Ramos (cell line): ENCODE measurements around the gene CDK19.

Experiments
- in situ Hi-C: fragments of 300-500 bp; cut with MboI; formaldehyde crosslinking; loops from one replicate; pipeline ENCODE4 v1.14.3; 2022; ENCODE audit warnings: low sequenced_read_pairs; ENCODE audit not compliant: unreplicated experiment

The CDK19 gene

DNA sequence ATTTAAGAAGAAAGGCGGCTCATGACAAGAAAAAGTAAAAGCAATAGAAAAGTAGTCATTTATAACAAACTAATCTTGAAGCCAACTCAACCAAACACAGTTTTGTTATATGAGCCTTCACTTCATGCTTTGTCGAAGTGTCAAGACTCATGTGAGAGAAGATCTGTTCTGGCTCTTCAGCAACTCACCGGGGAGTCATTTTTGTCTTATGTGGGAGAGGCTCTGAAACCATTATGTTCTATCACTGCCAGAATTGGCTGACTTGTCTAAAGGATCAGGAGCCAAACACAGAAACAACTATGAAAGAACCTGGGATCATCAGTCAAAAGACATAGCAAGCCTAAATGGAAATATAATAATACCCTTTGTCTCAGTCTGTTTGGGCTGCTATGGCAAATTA is 105.2 kb downstream of the CDK19 start:
- in situ Hi-C loops, result no loop called here

DNA sequence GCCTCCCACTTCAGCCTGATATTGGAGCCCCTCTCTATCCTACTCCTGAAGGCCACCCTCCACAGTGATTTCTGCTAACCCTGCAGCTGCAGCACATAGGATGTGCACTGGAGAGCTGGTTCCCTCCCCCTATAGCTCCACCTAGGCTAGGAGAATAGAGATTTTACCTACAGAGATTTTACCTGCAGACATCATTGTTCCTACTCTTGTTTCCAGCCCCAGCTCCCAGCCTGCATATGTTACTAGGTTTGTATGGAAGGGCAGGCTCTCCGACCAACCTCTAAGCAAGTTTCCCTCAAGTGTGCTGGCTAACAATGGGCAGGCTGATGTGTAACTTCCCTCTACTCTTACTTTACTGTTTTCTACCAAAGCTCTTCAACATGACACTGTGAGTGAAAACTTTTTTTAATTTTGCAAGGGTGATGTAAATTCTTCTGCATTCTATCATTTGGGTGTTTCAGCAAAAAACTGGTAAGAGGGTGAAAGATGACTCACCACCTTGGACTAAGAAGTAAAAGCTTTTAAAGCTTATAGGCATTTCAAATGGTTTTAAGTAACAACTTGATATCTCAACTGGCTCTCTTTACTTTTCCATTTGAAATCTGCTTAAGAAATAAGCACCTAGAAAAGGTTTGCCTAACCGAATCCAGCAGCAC is 106.8 kb downstream of the CDK19 start:
- in situ Hi-C loops, result no loop called here

DNA sequence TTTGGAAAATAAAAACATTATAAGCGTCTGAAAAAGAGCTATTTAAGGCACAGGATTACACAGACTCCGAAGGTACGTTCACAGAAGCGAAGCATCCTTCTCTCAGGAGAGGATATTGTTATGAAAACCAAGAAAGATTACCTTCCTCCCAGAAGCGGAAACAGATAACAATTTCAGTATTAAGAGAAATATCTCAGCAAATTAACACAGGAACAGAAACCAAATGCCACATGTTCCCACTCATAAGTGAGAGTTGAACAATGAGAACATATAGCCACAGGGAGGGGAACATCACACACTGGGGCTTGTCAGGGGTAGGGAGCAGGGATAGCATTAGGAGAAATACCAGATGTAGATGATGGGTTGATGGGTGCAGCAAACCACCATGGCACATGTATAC is 109.7 kb downstream of the CDK19 start:
- in situ Hi-C loops, result no loop called here

DNA sequence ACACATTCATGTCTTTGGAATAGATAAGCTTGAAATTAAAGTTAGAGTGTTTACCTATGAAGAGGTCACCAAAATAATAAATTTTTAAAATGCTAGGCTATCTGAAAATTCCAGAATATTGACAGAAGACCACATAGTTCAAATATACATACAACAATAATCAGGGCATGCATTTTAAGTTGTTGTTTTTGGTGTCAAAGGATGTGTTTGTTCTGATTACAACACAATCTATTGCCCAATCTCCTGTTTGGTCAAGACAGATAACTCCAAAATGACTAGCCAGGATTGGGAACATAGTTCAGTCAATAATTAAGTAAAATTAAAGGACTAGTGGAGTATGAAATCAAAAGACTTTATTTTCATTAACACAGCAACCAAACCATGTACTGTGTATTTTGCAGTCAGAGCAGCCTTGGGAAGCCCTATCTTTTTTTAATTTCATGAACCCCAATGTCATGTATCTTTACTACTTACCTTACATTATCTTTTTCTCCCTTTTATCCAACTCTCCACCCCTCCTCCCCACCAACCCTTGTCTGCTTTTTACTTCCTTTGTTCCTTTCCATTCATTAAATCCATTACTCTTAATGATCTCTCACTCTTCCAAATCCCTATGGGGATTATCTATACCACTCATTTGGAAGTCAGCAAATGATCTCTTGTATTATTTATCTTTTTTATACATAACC is 111.2 kb downstream of the CDK19 start:
- in situ Hi-C loops, result no loop called here

DNA sequence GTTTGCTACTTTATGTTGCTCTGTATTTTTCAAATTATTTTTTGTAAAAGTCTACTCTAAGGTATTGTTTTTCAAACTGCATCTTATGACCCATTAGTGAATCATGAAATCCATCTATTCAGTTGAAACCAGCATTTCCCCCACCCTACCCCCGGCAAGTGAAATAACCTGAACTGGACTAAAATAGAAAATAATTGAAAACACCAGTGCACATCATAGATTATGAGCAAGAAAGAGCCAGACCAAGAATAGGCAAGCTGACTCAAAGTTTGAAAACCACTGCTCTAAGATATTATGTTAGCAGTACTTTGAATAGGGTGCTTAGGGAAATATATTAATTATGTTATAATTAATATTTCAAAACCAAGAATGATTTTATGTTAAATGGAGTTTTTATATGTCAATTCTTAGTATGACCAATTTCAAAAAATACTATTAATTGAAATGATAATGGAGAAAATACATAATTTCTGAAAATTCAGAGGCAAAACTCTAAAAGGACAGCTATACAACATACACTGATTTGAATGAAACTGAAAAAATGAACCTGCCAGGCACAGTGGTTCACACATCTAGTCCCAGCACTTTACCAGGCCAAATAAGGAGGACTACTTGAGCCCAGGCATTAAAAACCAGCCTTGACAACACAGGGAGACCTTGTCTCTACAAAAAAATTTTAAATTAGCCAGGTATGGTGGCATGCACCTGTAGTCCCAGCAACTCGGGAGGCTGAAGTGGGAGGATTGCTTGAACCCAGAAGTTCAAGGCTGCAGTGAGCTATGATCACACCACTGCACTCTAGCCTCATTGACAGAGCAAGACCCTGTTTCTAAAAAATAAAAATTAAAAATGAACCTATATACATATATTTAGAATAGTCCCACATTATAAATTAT is 112.0 kb downstream of the CDK19 start:
- in situ Hi-C loops, result no loop called here

DNA sequence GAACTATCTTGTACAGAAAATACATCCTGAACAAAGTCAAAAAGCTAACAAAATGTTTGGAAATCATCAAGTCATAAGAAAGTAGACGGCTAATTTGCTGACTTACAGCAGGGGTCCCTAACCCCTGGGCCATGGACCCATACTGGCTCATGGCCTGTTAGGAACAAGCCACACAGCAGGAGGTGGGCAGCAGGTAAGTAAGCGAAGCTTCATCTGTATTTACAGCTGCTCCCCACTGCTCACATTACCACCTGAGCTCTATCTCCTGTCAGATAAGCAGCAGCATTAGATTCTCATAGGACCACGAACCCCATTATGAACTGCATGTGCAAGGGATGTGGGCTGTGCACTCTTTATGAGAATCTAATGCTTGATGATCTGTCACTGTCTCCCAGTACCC is 115.5 kb downstream of the CDK19 start:
- in situ Hi-C loops, result no loop called here

DNA sequence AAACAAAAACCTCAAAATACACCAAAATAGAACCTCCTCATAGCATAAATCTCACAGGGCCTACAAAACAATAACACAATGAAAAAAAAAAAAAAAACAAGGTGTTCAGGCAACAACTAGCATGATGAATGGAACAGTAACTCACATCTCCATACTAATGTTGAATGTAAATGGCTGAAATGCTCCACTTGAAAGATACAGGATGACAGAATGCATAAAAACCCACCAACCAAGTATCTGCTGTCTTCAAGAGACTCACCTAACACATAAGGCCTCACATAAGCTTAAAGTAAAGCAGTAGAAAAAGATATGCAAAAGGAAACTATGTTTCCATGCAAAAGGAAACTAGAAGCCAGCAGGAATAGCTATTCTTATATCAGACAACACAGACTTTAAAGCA is 121.3 kb downstream of the CDK19 start:
- in situ Hi-C loops, result no loop called here

DNA sequence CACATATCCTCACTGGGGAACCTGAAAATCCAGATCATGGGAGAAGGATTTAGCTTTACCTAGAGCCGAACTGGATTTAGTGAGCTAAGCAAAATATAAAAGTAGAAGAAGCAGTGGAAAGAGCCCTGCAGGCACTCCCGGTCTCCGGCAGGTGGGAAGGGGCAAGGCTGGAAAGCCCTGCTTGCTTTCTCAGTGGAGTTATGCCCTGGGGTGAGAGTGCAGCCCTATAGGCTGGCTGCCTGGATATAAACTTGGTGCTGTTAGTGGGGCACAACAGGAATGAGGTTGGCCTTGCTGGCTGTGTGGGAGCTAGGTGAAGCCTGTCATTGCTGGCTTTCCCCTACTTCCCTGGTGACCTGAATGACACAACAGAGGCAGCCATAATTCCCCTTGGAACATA is 122.0 kb downstream of the CDK19 start:
- in situ Hi-C loops, result no loop called here

DNA sequence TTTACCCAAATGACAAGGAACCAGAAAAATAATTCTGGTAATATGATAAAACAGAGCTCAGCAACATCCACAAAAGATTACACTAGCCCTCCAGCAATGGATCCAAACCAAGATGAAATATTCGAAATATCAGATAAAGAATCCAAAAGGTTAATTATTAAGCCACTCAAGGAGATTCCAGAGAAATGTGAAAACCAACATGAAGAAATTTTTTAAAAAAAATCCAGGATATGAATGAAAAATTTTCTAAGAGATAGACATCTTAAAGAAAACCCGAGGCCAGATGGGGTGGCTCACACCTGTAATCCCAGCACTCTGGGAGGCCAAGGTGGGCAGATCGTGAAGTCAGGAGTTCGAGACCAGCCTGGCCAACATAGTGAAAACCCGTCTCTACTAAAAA is 124.4 kb downstream of the CDK19 start:
- in situ Hi-C loops, result no loop called here

DNA sequence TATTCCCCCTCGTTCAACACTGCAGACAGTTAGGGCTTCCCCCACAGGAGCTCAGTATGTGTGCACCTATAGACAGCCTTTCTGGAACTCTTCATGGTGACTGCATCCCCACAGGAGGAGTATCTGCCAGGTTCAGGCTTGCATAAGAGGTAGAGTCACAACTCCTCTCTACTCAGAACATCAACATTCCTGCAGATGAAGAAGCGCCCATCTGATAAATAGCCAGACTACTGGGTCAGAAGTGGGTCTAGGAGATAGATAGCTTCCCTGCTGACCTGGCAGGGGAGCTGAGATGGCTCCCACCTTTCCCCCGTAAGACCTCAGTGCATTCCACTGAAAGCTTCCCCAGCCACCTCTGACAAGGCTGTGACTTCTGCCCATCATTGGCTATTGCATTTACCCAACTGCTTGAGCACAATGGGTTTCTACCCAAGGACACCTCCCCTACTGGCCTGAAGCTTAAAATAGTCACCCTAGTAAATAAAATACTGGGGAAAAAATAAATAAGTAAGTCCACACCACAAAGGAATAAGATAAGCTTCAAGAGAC is 125.1 kb downstream of the CDK19 start:
- in situ Hi-C loops, result no loop called here

DNA sequence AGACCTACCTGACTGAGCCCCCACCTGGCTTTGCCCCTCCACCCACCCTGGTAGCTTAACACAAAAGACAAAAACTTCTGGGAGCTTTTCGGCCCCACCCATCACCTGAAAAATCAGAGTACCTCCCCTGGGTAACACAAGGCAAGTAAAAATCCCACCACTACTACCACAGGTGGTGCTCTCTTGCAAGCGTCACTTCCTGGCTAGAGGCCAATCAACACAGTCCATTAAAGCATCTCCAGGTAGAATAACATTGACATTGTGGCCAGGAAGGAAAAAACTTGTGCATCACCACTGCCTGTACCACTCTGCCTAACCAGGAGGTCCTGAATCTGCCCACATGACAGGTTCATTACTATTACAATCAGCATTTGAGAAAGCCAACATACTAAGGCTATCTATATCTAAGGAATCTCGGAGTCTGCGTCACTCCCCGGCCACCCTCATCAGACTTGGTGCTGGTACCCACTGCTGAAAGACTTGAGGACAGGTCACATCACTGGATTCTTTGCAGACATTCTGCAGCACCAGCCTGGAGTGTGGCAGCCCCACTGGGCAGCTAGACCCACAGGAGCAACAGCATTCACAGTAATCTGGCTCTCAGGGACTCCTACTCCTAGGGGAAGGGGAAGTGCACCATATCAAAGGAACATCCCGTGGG is 125.9 kb downstream of the CDK19 start:
- in situ Hi-C loops, result no loop called here

DNA sequence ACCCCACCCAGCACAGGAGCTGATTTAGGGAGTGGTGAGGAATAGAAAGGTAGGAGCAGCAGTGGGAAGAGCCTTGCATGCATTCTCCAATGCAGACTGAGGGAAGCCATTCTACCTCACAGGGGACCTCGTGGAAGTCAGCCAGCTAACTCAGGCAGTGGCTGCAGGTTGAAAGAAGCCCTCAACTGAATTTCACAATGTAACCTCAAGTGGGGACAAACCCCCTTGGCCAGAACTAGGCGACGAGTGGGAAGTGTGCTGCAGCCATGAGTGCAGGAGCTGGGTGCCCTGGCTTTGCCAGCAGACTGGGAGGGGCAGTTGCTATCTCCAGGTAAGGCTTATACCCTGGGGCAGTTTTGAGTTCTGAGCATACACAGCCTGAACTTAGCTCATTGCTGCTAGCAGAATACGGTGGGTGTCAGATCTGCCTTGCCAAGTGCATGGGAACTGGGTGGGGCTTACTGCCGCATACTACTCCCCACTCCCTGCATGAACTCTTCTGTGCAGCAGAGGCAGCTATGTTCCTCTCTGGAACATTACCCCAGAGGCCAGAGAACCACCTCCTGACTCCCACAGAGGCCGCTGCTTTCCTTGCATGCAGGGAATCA is 126.5 kb downstream of the CDK19 start:
- in situ Hi-C loops, result no loop called here

DNA sequence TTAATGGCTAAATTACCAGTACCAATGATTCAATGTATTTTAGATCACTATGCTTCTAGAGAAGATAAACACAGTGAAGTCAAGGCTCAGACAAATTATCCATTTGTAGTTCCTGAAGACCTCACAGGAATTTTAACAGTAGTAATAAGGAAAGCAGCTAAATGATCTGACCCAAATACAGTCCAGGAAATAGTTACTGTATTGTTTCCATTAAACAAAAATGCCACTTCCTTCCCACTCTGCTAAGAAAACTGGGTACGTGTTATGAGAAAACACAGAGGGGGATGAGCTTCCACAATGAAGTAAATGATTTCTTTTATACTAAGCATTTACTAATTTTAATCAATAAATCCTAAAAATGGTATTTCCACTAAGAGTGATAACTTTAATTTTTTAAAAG is 127.9 kb downstream of the CDK19 start:
- in situ Hi-C loops, result no loop called here

DNA sequence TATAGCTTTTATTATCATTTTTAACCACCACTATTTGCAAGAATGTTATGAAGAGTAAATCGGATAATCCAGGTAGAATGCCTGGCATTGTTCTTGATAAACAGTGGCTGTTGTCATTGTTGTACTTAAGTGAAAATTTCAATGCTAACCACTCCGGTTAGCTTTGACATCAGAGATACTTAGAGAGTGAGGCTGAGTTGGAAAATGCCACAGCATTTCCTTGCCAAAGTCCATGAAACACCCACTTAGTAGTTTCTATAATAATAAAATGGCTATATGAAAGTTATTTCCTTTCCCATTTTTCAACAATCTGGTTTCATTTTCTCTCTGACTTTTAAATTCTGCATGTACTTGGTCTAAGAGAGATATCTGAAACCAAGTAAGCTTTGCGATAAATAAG is 132.0 kb downstream of the CDK19 start:
- in situ Hi-C loops, result loop anchor here (5.0 kb wide), 1 partner anchor 269 kb away; no protein-coding TSS in a partner anchor

DNA sequence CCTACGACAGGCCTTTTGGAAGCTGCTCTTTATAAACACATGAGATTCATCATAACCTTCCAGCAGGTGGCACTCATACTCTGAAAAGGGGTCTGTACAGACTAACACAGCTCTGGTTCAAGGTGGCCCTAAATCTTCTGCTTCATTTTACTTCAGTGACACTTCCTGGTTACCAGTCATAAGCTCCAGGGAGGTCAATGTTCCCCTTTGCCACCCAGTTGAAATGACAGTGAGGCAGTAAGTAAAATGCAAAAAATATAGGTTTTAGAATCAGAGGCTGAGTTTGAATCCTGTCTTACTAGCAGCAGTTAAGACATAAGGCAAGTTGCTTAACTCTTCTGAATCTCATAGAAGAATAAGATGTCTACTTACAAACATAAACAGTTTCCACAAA is 132.8 kb downstream of the CDK19 start:
- in situ Hi-C loops, result loop anchor here (5.0 kb wide), 1 partner anchor 270 kb away; no protein-coding TSS in a partner anchor

DNA sequence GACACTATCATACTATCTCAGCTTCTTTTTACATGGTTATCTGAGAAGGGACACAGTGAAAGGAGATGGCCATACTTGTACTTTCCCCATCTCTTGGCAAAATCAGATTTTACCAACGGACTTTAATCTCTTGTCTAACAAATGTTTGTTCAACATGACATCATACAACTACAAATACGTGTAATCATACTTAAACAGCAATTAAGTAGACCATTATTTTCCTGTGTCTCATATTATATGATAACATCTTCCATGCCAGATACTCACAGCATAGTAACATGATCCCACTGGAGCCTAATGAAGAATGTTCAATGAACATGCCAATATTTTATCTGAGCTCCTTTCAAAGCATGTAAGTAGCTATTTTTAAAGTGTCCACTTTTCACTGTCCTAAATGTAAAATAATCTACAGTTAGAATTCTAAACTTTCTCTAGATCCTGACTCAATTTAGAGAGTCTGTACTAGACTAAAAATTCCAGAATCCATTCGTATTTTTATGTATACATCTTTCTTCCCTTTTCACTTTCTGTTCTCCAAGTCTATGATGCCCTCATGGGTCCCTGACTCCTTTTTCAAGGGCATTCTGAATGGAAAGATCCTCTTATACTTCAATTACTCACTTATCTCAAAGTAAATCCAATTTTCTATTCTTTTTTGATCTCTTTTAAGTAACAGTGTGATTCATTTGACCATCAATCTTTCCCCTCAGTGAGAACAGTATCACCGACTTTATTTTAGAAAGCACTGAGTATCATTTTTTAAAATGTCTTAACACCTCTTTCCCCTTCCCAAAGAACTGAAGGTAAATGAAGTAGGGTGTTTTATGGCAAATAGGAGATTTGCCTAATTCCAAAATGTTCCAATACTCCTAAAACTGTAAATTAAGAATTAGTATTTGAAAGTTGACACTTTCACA is 133.5 kb downstream of the CDK19 start:
- in situ Hi-C loops, result loop anchor here (5.0 kb wide), 1 partner anchor 270 kb away; no protein-coding TSS in a partner anchor

DNA sequence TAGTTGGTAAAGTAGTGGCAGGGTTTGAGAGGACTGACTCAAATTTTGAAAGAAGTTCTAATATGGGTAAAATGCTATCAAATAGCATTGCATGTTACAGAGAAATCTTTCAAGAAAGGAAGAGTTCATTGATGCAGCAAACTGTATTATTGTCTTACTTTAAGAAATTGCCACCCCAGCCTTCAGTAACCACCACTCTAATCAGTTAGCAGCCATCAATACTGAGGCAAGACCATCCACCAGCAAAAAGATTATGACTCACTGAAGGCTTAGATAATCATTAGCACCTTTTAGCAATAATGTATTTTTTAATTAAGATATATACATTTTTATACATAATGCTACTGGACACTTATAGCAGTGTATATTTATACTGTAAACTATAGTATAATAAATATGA is 138.9 kb downstream of the CDK19 start:
- in situ Hi-C loops, result no loop called here

DNA sequence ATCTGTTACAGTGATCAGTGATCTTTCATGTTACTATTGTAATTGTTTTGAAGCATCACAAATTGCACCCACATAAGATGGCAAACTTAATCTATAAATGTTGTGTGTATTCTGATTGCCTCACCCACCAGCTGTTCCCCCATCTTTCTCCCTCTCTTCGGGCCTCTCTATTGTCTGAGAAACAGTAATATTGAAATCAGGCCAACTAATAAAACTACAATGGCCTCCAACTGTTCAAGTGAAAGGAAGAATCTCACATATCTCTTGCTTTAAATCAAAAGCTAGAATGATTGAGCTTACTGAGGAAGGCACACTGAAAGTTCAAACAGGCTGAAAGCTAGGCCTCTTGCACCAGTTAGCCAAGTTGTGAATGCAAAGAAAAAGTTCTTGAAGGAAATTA is 141.2 kb downstream of the CDK19 start:
- in situ Hi-C loops, result no loop called here

DNA sequence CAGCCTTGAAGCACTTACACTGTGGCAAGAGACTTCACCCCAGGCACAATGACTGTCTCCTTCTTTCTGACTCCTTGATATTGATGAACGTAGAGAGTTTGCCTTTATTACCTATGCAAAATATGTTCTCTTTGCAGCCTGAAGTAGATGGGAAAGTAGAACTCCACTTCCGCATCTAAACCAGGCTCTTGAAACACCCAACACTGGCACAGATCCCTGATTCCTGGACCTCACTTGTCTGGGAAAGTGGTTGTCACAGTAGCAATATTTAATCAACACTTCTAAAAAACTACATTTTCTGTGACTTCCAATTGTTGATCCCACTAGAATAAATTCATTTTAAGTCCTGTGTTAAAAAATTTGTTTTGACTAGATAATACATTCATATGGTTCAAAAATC is 143.1 kb downstream of the CDK19 start:
- in situ Hi-C loops, result no loop called here
